SU-DHL-6 (cell line): ENCODE measurements around the gene UTRN.

Experiments used
- H2AFZ ChIP-seq: fragments of 200-600 bp; sonication (generic); 2 replicates; pipeline ENCODE4 v1.6.1; 2014; ENCODE audit warnings: low read depth, mild to moderate bottlenecking, moderate library complexity, mixed read lengths, antibody characterized with exemption, low read length; ENCODE audit not compliant: severe bottlenecking
- H3F3A ChIP-seq: fragments of 200-600 bp; shearing (Covaris generic); 2 replicates; pipeline ENCODE4 v1.6.0; 2016; ENCODE audit warnings: antibody characterized with exemption, mild to moderate bottlenecking; ENCODE audit not compliant: insufficient read depth
- H3K27ac ChIP-seq: fragments of 200-600 bp; sonication (generic); 2 replicates; pipeline ENCODE4 v1.5.1; 2016; ENCODE audit warnings: low read depth, mild to moderate bottlenecking, low read length, moderate library complexity, mixed read lengths
- H3K27me3 ChIP-seq: fragments of 200-600 bp; sonication (generic), shearing (Covaris generic); 2 replicates; pipeline ENCODE4 v1.6.0; 2014; ENCODE audit warnings: mild to moderate bottlenecking, low read length
- H3K36me3 ChIP-seq: fragments of 200-600 bp; sonication (generic); 2 replicates; pipeline ENCODE4 v1.6.1; 2014; ENCODE audit warnings: mild to moderate bottlenecking, low read length, mixed read lengths
- H3K4me2 ChIP-seq: fragments of 300-600, 200-600 bp; shearing (Covaris generic), sonication (generic); 2 replicates; pipeline ENCODE4 v1.6.0; 2014; ENCODE audit warnings: low read length, low read depth, mild to moderate bottlenecking; ENCODE audit not compliant: poor library complexity, severe bottlenecking
- H3K4me3 ChIP-seq: fragments of 200-600 bp; sonication (generic); 2 replicates; pipeline ENCODE4 v1.5.1; 2014; ENCODE audit warnings: antibody characterized with exemption, low read length, mild to moderate bottlenecking, mixed read lengths; ENCODE audit not compliant: insufficient read depth, poor library complexity, severe bottlenecking
- H3K79me2 ChIP-seq: fragments of 200-600 bp; sonication (generic); 2 replicates; pipeline ENCODE4 v1.6.1; 2014; ENCODE audit warnings: mild to moderate bottlenecking, low read length, moderate library complexity; ENCODE audit not compliant: insufficient read depth
- H3K9ac ChIP-seq: fragments of 200-600 bp; sonication (generic); 2 replicates; pipeline ENCODE4 v1.7.0; 2014; ENCODE audit warnings: mild to moderate bottlenecking, low read length
- H3K9me2 ChIP-seq: fragments of 200-600 bp; sonication (generic); replicated peaks from 2 replicates; pipeline ENCODE4 v1.6.1; 2014; ENCODE audit warnings: low read length; ENCODE audit not compliant: insufficient read depth
- H3K9me3 ChIP-seq: fragments of 200-600 bp; sonication (generic); 2 replicates; pipeline ENCODE4 v1.6.1; 2014; ENCODE audit warnings: low read length, mixed read lengths; ENCODE audit not compliant: insufficient read depth
- H4K20me1 ChIP-seq: fragments of 200-600 bp; sonication (generic); 2 replicates; pipeline ENCODE4 v1.6.1; 2014; ENCODE audit warnings: low read depth, mild to moderate bottlenecking, antibody characterized with exemption, low read length, moderate library complexity, mixed read lengths
- CTCF ChIP-seq: fragments of 200-600 bp; sonication (generic); IDR thresholded peaks from one replicate; pipeline ENCODE4 v1.5.1; 2017; ENCODE audit warnings: antibody characterized with exemption, mild to moderate bottlenecking, low read length, moderate library complexity; ENCODE audit not compliant: insufficient read depth, poor library complexity, severe bottlenecking
- EZH2phosphoT487 ChIP-seq: fragments of 200-600 bp; sonication (generic), shearing (Covaris generic); conservative IDR thresholded peaks from 2 replicates; pipeline ENCODE4 v1.6.1; 2018; ENCODE audit warnings: mild to moderate bottlenecking, antibody characterized with exemption, low read length, moderate library complexity, mixed read lengths

Gene UTRN

GRCh38 chr6:144298194-144298593 is 13.1 kb downstream of the UTRN start:
- H2AFZ ChIP-seq: no peak overlapping the region
- no peak for TF ChIP-seq CTCF
- TF ChIP-seq EZH2phosphoT487: no peak
- H3K79me2 ChIP-seq: no peaks in the 10 kb centered on the region
- H3K27ac ChIP-seq: no peak overlapping the region
- H3K9me2 ChIP-seq: no peaks in the 10 kb centered on the region
- H3K4me2 ChIP-seq: no peak overlapping the region
- H3F3A ChIP-seq: no peaks in the 10 kb centered on the region
- no peak overlapping the region for H3K4me3 ChIP-seq
- no peak overlapping the region for H3K9ac ChIP-seq
- no peaks in the 10 kb centered on the region for H3K9me3 ChIP-seq
- no peaks in the 10 kb centered on the region for H3K36me3 ChIP-seq
- H3K27me3 ChIP-seq: no peaks in the 10 kb centered on the region
- H4K20me1 ChIP-seq: no peaks in the 10 kb centered on the region

GRCh38 chr6:144298916-144299315 is 13.8 kb downstream of the UTRN start:
- H3K36me3 ChIP-seq: no peaks in the 10 kb centered on the region
- no peaks in the 10 kb centered on the region for H3K27me3 ChIP-seq
- H3F3A ChIP-seq: no peaks in the 10 kb centered on the region
- TF ChIP-seq CTCF (no peak), EZH2phosphoT487 (no peak)
- H3K9ac ChIP-seq: no peak overlapping the region
- no peaks in the 10 kb centered on the region for H3K9me3 ChIP-seq
- H4K20me1 ChIP-seq: no peaks in the 10 kb centered on the region
- no peaks in the 10 kb centered on the region for H3K9me2 ChIP-seq
- no peak overlapping the region for H3K4me3 ChIP-seq
- H2AFZ ChIP-seq: no peak overlapping the region
- H3K27ac ChIP-seq: no peak overlapping the region
- H3K79me2 ChIP-seq: no peaks in the 10 kb centered on the region
- H3K4me2 ChIP-seq: no peak overlapping the region

- H4K20me1 ChIP-seq: no peaks in the 10 kb centered on the region
- H2AFZ ChIP-seq: no peak overlapping the region
- H3K9me3 ChIP-seq: no peaks in the 10 kb centered on the region
- H3K9me2 ChIP-seq: no peaks in the 10 kb centered on the region
- no peak overlapping the region for H3K27ac ChIP-seq
- no peak for TF ChIP-seq EZH2phosphoT487
- no peak for TF ChIP-seq CTCF
- no peaks in the 10 kb centered on the region for H3F3A ChIP-seq
- no peaks in the 10 kb centered on the region for H3K79me2 ChIP-seq
- no peak overlapping the region for H3K4me3 ChIP-seq
- H3K36me3 ChIP-seq: no peaks in the 10 kb centered on the region
- no peak overlapping the region for H3K4me2 ChIP-seq
- H3K9ac ChIP-seq: no peak overlapping the region
- H3K27me3 ChIP-seq: no peaks in the 10 kb centered on the region
These were observed 17.7 kb downstream of the UTRN start for GRCh38 chr6:144302701-144303372.
